A549 (cell line): ENCODE data around the gene LRIG2. TPM values are rescaled to one million over a fixed set of nuclear protein-coding genes. Genes with fewer than 3 reads are reported as not detected.

Experiments
- ATAC-seq, 2 experiments: fragments of 200-7000 bp in 1 of 2; fragments of >200 bp in 1 of 2; cut with Nextera tagmentation in 1 of 2; cut with Tn5 transposase in 1 of 2; 3 replicates each; pipeline versions ENCODE4 v1.8.0 to v1.9.1; 2018 to 2020; ENCODE audit warnings: mild to moderate bottlenecking in 1 of 2, moderate library complexity in 1 of 2
- CTCF ChIA-PET: fragments of 300-600 bp; sonication (Branson Sonifier 250); formaldehyde crosslinking; extraction: SDS; loops from one replicate; lab custom pipeline; 2021; ENCODE audit warnings: antibody characterized with exemption, inconsistent platforms; lab: Yijun Ruan, JAX
- POLR2A ChIA-PET: fragments of 350-600 bp; formaldehyde crosslinking; extraction: SDS; loops from one replicate; lab custom pipeline; 2021; ENCODE audit warnings: antibody characterized with exemption, inconsistent platforms; lab: Yijun Ruan, JAX
- DNase-seq, 2 experiments: peaks; one replicate each; pipeline versions ENCODE4 v3.0.0 to v3.0.0-alpha.2; 2011 to 2016; ENCODE audit warnings: low read depth in 1 of 2, low spot score in 1 of 2
- FAIRE-seq: peaks from 2 replicates; lab custom pipeline; 2011; peaks lifted over from hg19 to GRCh38; lab: Jason Lieb, UNC
- H3K27ac ChIP-seq, 2 experiments: fragments of >200 bp; sonication (Bioruptor Twin); formaldehyde crosslinking; 3 replicates each; pipeline ENCODE4 v1.5.1; 2016 to 2017
- H3K4me1 ChIP-seq: fragments of >200 bp; sonication (Bioruptor Twin); formaldehyde crosslinking; 3 replicates; pipeline ENCODE4 v1.6.1; 2016
- H3K4me2 ChIP-seq: fragments of >200 bp; sonication (Bioruptor Twin); formaldehyde crosslinking; 3 replicates; pipeline ENCODE4 v1.6.1; 2016
- H3K4me3 ChIP-seq: fragments of >200 bp; sonication (Bioruptor Twin); formaldehyde crosslinking; 3 replicates; pipeline ENCODE4 v1.5.1; 2016
- H3K9me3 ChIP-seq: fragments of >200 bp; sonication (Bioruptor Twin); formaldehyde crosslinking; 3 replicates; pipeline ENCODE4 v1.6.1; 2016
- ATOH8 ChIP-seq: fragments of 250-450 bp; sonication (Bioruptor Pico); IDR thresholded peaks from 2 replicates; pipeline ENCODE4 v1.5.0; 2020; ENCODE audit warnings: low read depth, mild to moderate bottlenecking, moderate library complexity
- BCL3 ChIP-seq: fragments of >200 bp; sonication (Bioruptor Twin); formaldehyde crosslinking; IDR thresholded peaks from 3 replicates; pipeline ENCODE4 v1.6.1; 2016
- CBX2 ChIP-seq: fragments of 200-600 bp; sonication (generic); IDR thresholded peaks from 2 replicates; pipeline ENCODE4 v1.6.1; 2016; ENCODE audit warnings: low read depth, mild to moderate bottlenecking, borderline replicate concordance
- CBX8 ChIP-seq: fragments of 200-600 bp; sonication (generic); IDR thresholded peaks from 2 replicates; pipeline ENCODE4 v1.6.1; 2016
- CEBPB ChIP-seq, 2 experiments: fragments of >200 bp in 1 of 2; sonication (Bioruptor Twin) in 1 of 2; formaldehyde crosslinking in 1 of 2; IDR thresholded peaks; 2 replicates each; pipeline ENCODE4 v1.6.1; 2012 to 2016
- CHD2 ChIP-seq: fragments of 150-350 bp; IDR thresholded peaks from 2 replicates; pipeline ENCODE4 v1.6.1; 2014; ENCODE audit warnings: low read length; ENCODE audit not compliant: partially characterized antibody
- FOSL2 ChIP-seq, 2 experiments: fragments of 450-650 bp in 1 of 2; fragments of >200 bp in 1 of 2; sonication (Bioruptor Twin) in 1 of 2; formaldehyde crosslinking; IDR thresholded peaks; 2 replicates each; pipeline versions ENCODE4 v1.5.0 to v1.6.1; 2016 to 2020; ENCODE audit warnings: mild to moderate bottlenecking in 1 of 2, moderate library complexity in 1 of 2
- GATA3 ChIP-seq: IDR thresholded peaks from 2 replicates; pipeline ENCODE4 v1.6.1; 2012; ENCODE audit warnings: borderline replicate concordance
- HOXA7 ChIP-seq: fragments of 250-450 bp; sonication (Bioruptor Pico); IDR thresholded peaks from 2 replicates; pipeline ENCODE4 v1.5.0; 2020; ENCODE audit warnings: mild to moderate bottlenecking, moderate library complexity
- JUNB ChIP-seq: fragments of >200 bp; sonication (Bioruptor Twin); formaldehyde crosslinking; IDR thresholded peaks from 2 replicates; pipeline ENCODE4 v1.6.1; 2016
- KDM1A ChIP-seq: fragments of 200-600 bp; sonication (generic); IDR thresholded peaks from 2 replicates; pipeline ENCODE4 v1.6.1; 2016; ENCODE audit warnings: low read depth, mild to moderate bottlenecking
- MAZ ChIP-seq: fragments of 150-350 bp; IDR thresholded peaks from 2 replicates; pipeline ENCODE4 v1.6.1; 2014; ENCODE audit warnings: antibody characterized with exemption, low read depth, low read length, borderline replicate concordance
- MYC ChIP-seq: IDR thresholded peaks from 2 replicates; pipeline ENCODE4 v1.6.1; 2012; ENCODE audit warnings: mild to moderate bottlenecking, inconsistent platforms, low read length, improper control_type of control experiment, borderline replicate concordance
- NPAS2 ChIP-seq: fragments of 250-450 bp; sonication (Bioruptor Pico); IDR thresholded peaks from 2 replicates; pipeline ENCODE4 v1.8.0; 2022; ENCODE audit warnings: mild to moderate bottlenecking, moderate library complexity, borderline replicate concordance
- NR3C1 ChIP-seq: fragments of >200 bp; sonication (Bioruptor Twin); formaldehyde crosslinking; IDR thresholded peaks from 3 replicates; pipeline ENCODE4 v1.6.1; 2017
- POLR2A ChIP-seq: IDR thresholded peaks from 2 replicates; pipeline ENCODE4 v1.6.1; 2012; ENCODE audit warnings: mild to moderate bottlenecking, low read length
- POLR2AphosphoS2 ChIP-seq: conservative IDR thresholded peaks from 2 replicates; pipeline ENCODE4 v1.6.1; 2012; ENCODE audit warnings: low read length, improper control_type of control experiment, inconsistent platforms
- RARB ChIP-seq: fragments of 250-450 bp; sonication (Bioruptor Pico); IDR thresholded peaks from 2 replicates; pipeline ENCODE4 v1.8.0; 2021; ENCODE audit warnings: mild to moderate bottlenecking, moderate library complexity
- RCOR1 ChIP-seq: fragments of 150-350 bp; IDR thresholded peaks from 2 replicates; pipeline ENCODE4 v1.6.1; 2014; ENCODE audit warnings: antibody characterized with exemption, low read length, low read depth
- REST ChIP-seq: fragments of 200-600 bp; sonication (generic); IDR thresholded peaks from 2 replicates; pipeline ENCODE4 v1.6.1; 2016; ENCODE audit warnings: antibody characterized with exemption, mild to moderate bottlenecking, moderate library complexity
- RFX5 ChIP-seq: fragments of 450-650 bp; IDR thresholded peaks from 2 replicates; pipeline ENCODE4 v1.7.1; 2014; ENCODE audit warnings: antibody characterized with exemption, mild to moderate bottlenecking, moderate library complexity
- SMC3 ChIP-seq: fragments of >200 bp; sonication (Bioruptor Twin); formaldehyde crosslinking; IDR thresholded peaks from 3 replicates; pipeline ENCODE4 v1.6.1; 2018; ENCODE audit warnings: inconsistent platforms
- TFCP2L1 ChIP-seq: fragments of 250-450 bp; sonication (Bioruptor Pico); IDR thresholded peaks from 2 replicates; pipeline ENCODE4 v1.5.0; 2021; ENCODE audit warnings: mild to moderate bottlenecking
- ZC3H11A ChIP-seq: fragments of 450-650 bp; IDR thresholded peaks from 2 replicates; pipeline ENCODE4 v1.6.1; 2014; ENCODE audit warnings: antibody characterized with exemption, mild to moderate bottlenecking
- ZFP36 ChIP-seq: fragments of 450-650 bp; IDR thresholded peaks from 2 replicates; pipeline ENCODE4 v1.6.1; 2014; ENCODE audit warnings: borderline replicate concordance; ENCODE audit not compliant: partially characterized antibody
- ZSCAN20 ChIP-seq: fragments of 250-450 bp; sonication (Bioruptor Pico); IDR thresholded peaks from 2 replicates; pipeline ENCODE4 v1.8.0; 2022; ENCODE audit warnings: mild to moderate bottlenecking, moderate library complexity
- WGBS: methylation state at CpG from one replicate; pipeline ENCODE4 v1.1.6; 2017; ENCODE audit errors: missing lambda C conversion rate; 5-methylcytosine and 5-hydroxymethylcytosine counted together
- polyA plus RNA-seq, 4 experiments: library from polyadenylated mRNA; depleted of rRNA in 3 of 4; stranded (reverse); fragments of >200 nt; fragmentation: RNase III in 1 of 4; extraction: RNeasy Plus Mini Kit Qiagen cat#74134 plus additional on column Dnase treatment in 1 of 4; gene quantifications; 2 replicates in 3 of 4; 3 replicates in 1 of 4; pipeline ENCODE4 v1.2.3, GENCODE V29; 2011 to 2017
- TF ChIP-seq, protein P1 (sequence below): fragments of 250-450 bp; sonication (Bioruptor Pico); IDR thresholded peaks from 2 replicates; pipeline ENCODE4 v1.5.0; 2021; ENCODE audit warnings: mild to moderate bottlenecking, moderate library complexity, borderline replicate concordance
- TF ChIP-seq, protein P2 (sequence below): fragments of 150-350 bp; IDR thresholded peaks from 2 replicates; pipeline ENCODE4 v1.6.1; 2014; ENCODE audit warnings: low read depth, mild to moderate bottlenecking, low read length

LRIG2 gene
- polyA plus RNA-seq, 2 of the 4 experiments (the other 2 are of a cell fraction), result 3.0 to 7.4 TPM

DNA sequence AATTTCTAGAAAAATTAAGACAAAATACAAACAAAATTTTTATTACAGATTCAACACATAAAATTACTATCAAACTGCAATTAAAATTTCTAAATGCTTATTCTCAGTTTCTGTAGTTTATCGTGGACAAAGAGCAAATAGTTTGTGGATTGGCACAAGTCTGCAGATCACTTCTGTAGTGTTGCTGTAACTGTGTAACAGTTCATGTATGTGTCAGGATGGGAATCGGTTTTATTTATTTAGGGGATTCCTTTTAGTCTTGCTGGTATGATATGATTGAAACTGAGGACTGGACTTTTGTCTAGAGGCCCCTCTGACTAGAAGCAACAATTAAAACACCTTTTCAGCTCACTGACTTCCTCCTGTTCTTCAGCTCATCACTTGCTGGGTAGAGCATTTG, 60.8 kb downstream of the LRIG2 start:
- Histone ChIP-seq H3K27ac (no peak overlapping the region), H3K4me2 (no peak overlapping the region), H3K4me1 (no peaks in the 10 kb centered on the region), H3K4me3 (no peak overlapping the region), H3K9me3 (no peaks in the 10 kb centered on the region)
- ATAC-seq (no peak), DNase-seq (no peak), FAIRE-seq (no peak)
- WGBS, result 77% methylated on average over 2 of the region's 2 CpGs
- CTCF ChIA-PET, result no interaction called here
- POLR2A ChIA-PET, result interaction anchor here (0.5 kb wide), 1 partner anchor 86 kb away, joined by 6 read pairs; no protein-coding TSS in a partner anchor
- TF ChIP-seq CBX2 (no peak), POLR2A (no peak), NPAS2 (CRISPR knock-in tag) (no peak), HOXA7 (CRISPR knock-in tag) (no peak), GATA3 (no peak), ZSCAN20 (CRISPR knock-in tag) (no peak), RFX5 (no peak), CHD2 (no peak), ATOH8 (CRISPR knock-in tag) (no peak), POLR2AphosphoS2 (no peak), RCOR1 (no peak), FOSL2 (IDR thresholded peaks at IDR 0.05) (no peak), FOSL2 (CRISPR knock-in tag; IDR thresholded peaks at IDR 0.05) (no peak), JUNB (no peak), SMC3 (no peak), REST (no peak), MAZ (no peak), TFCP2L1 (CRISPR knock-in tag) (no peak), NR3C1 (no peak), CBX8 (no peak)
- TF ChIP-seq, protein P1, sequence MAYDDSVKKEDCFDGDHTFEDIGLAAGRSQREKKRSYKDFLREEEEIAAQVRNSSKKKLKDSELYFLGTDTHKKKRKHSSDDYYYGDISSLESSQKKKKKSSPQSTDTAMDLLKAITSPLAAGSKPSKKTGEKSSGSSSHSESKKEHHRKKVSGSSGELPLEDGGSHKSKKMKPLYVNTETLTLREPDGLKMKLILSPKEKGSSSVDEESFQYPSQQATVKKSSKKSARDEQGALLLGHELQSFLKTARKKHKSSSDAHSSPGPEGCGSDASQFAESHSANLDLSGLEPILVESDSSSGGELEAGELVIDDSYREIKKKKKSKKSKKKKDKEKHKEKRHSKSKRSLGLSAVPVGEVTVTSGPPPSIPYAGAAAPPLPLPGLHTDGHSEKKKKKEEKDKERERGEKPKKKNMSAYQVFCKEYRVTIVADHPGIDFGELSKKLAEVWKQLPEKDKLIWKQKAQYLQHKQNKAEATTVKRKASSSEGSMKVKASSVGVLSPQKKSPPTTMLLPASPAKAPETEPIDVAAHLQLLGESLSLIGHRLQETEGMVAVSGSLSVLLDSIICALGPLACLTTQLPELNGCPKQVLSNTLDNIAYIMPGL (CRISPR knock-in tag), result no peak

- Histone ChIP-seq H3K4me3 (no peak overlapping the region), H3K27ac (no peak overlapping the region), H3K4me1 (no peaks in the 10 kb centered on the region), H3K4me2 (no peak overlapping the region), H3K9me3 (no peaks in the 10 kb centered on the region)
- 90% methylated on average over 1 of the region's 1 CpG for WGBS
- ChIA-PET CTCF (interaction anchor here (1.2 kb wide), 1 partner anchor 62 kb away, joined by 3 read pairs; the partner anchor contains the start of gene LRIG2), POLR2A (no interaction called here)
- no peak for FAIRE-seq
- DNase-seq, result no peak
- no peak for ATAC-seq
- TF ChIP-seq NPAS2 (CRISPR knock-in tag) (no peak), ZSCAN20 (CRISPR knock-in tag) (no peak), TFCP2L1 (CRISPR knock-in tag) (no peak), ZFP36 (no peak), POLR2A (no peak), BCL3 (no peak), RARB (CRISPR knock-in tag) (no peak), KDM1A (no peak), CEBPB (IDR thresholded peaks at IDR 0.05) (no peak), RFX5 (no peak), MAZ (no peak), MYC (no peak), ZC3H11A (no peak)
- TF ChIP-seq, protein P1 (CRISPR knock-in tag), result no peak
- TF ChIP-seq, protein P2, sequence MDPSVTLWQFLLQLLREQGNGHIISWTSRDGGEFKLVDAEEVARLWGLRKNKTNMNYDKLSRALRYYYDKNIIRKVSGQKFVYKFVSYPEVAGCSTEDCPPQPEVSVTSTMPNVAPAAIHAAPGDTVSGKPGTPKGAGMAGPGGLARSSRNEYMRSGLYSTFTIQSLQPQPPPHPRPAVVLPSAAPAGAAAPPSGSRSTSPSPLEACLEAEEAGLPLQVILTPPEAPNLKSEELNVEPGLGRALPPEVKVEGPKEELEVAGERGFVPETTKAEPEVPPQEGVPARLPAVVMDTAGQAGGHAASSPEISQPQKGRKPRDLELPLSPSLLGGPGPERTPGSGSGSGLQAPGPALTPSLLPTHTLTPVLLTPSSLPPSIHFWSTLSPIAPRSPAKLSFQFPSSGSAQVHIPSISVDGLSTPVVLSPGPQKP, result no peak
These were observed 62.5 kb downstream of the LRIG2 start for GRCh38 chr1:113135460-113135859.
